ENCODE data around the gene ACSM3.

The ACSM3 gene

DNA sequence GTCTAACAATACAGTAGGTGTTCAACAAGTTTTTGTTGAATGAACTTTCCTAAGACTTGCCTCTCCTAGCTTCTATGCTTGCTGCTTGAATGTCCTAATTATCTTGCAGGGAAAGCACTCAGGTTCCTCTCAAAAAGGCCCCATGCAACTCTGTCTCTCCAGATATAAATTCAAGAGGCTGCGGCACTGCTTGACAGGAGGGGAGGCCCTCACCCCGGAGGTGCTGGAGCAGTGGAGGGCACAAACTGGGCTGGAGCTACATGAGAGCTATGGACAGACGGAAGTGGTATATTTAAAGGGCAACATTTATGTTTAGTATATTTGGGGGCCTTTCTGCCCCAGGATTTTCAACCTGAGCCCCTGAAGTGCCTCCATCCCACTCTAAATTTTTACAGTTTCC lies 36.6 kb upstream of the ACSM3 start:
- Histone ChIP-seq H3K4me1 (ENCODE audit: low read length) (no peaks in the 10 kb centered on the region), H3K36me3 (replicated peaks; ENCODE audit: insufficient read depth, low read length) (no peaks in the 10 kb centered on the region), H3K9ac (ENCODE audit: low read length) (no peak overlapping the region), H2AFZ (ENCODE audit: low read length) (no peak overlapping the region), H3K27me3 (replicated peaks; ENCODE audit: insufficient read depth, low read length) (no peaks in the 10 kb centered on the region), H3K4me3 (ENCODE audit: low read length) (no peak overlapping the region), H3K27ac (ENCODE audit: low read length) (no peak overlapping the region), H3K9me3 (replicated peaks; ENCODE audit: insufficient read depth, low read length) (no peaks in the 10 kb centered on the region), H3K9me2 (replicated peaks; ENCODE audit: insufficient read depth, low read length) (no peaks in the 10 kb centered on the region), H3K4me2 (ENCODE audit: low read depth, low read length) (no peak overlapping the region), H3K79me2 (ENCODE audit: low read length) (no peaks in the 10 kb centered on the region), H4K20me1 (ENCODE audit: insufficient read depth, low read length) (no peaks in the 10 kb centered on the region), H3F3A (ENCODE audit: insufficient read depth, low read length) (no peaks in the 10 kb centered on the region)
- DNase-seq, result no peak
- TF ChIP-seq EZH2phosphoT487 (IDR thresholded peaks at IDR 0.05; ENCODE audit: low read length), result no peak
- TF ChIP-seq CTCF (IDR thresholded peaks at IDR 0.05; ENCODE audit: low read length), result no peak
- TF ChIP-seq EZH2 (optimal IDR thresholded peaks at IDR 0.05; ENCODE audit: low read depth, low read length), result no peak

DNA sequence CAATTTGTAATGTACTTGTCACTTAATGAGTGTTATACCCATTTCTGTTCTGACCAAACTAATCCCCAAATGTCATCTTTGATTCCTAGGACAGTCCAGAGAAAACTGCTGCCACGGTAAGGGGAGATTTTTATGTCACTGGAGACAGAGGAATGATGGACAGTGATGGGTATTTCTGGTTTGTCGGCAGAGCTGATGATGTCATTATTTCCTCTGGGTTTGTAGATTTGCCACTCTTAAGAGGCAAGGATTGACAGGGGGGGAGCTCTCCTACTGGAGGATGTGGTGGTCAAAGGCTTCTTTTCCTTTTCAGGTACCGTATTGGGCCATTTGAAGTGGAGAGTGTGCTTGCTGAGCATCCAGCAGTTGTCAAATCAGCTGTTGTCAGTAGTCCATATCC lies 34.7 kb upstream of the ACSM3 start:
- H3K4me1 ChIP-seq (ENCODE audit: low read length), result no peaks in the 10 kb centered on the region

GRCh38 chr16:20734056-20734455 lies 29.8 kb upstream of the ACSM3 start:
- no peak overlapping the region for H3K4me2 ChIP-seq (ENCODE audit: low read depth, low read length)
- peaks cover 23% of the 10 kb centered on the region; the same call in 1 of the 2 replicates for H3K36me3 ChIP-seq (replicated peaks; ENCODE audit: insufficient read depth, low read length)
- H3K9me2 ChIP-seq (replicated peaks; ENCODE audit: insufficient read depth, low read length), result no peaks in the 10 kb centered on the region
- no peaks in the 10 kb centered on the region for H3K4me1 ChIP-seq (ENCODE audit: low read length)
- no peak overlapping the region for H3K4me3 ChIP-seq (ENCODE audit: low read length)
- no peak for DNase-seq
- H3K9ac ChIP-seq (ENCODE audit: low read length), result no peak overlapping the region
- no peaks in the 10 kb centered on the region for H3K9me3 ChIP-seq (replicated peaks; ENCODE audit: insufficient read depth, low read length)
- TF ChIP-seq CTCF (IDR thresholded peaks at IDR 0.05; ENCODE audit: low read length) (no peak), EZH2phosphoT487 (IDR thresholded peaks at IDR 0.05; ENCODE audit: low read length) (no peak), EZH2 (optimal IDR thresholded peaks at IDR 0.05; ENCODE audit: low read depth, low read length) (no peak)
- H3K27ac ChIP-seq (ENCODE audit: low read length), result no peak overlapping the region
- H2AFZ ChIP-seq (ENCODE audit: low read length), result no peak overlapping the region
- H3F3A ChIP-seq (ENCODE audit: insufficient read depth, low read length), result 0 out of 2 replicates have a peak, but pooled peaks cover 4% of the 10 kb centered on the region
- peaks cover 12% of the 10 kb centered on the region for H3K79me2 ChIP-seq (ENCODE audit: low read length)
- H4K20me1 ChIP-seq (ENCODE audit: insufficient read depth, low read length), result no peaks in the 10 kb centered on the region
- H3K27me3 ChIP-seq (replicated peaks; ENCODE audit: insufficient read depth, low read length), result no peaks in the 10 kb centered on the region

More for the DNA sequence above, 34.7 kb upstream of the ACSM3 start:
- Histone ChIP-seq H4K20me1 (ENCODE audit: insufficient read depth, low read length) (no peaks in the 10 kb centered on the region), H2AFZ (ENCODE audit: low read length) (no peak overlapping the region), H3F3A (ENCODE audit: insufficient read depth, low read length) (no peaks in the 10 kb centered on the region), H3K9ac (ENCODE audit: low read length) (no peak overlapping the region), H3K27me3 (replicated peaks; ENCODE audit: insufficient read depth, low read length) (no peaks in the 10 kb centered on the region), H3K9me3 (replicated peaks; ENCODE audit: insufficient read depth, low read length) (no peaks in the 10 kb centered on the region), H3K4me3 (ENCODE audit: low read length) (no peak overlapping the region), H3K9me2 (replicated peaks; ENCODE audit: insufficient read depth, low read length) (no peaks in the 10 kb centered on the region), H3K79me2 (ENCODE audit: low read length) (no peaks in the 10 kb centered on the region), H3K36me3 (replicated peaks; ENCODE audit: insufficient read depth, low read length) (no peaks in the 10 kb centered on the region), H3K27ac (ENCODE audit: low read length) (no peak overlapping the region), H3K4me2 (ENCODE audit: low read depth, low read length) (no peak overlapping the region)
- TF ChIP-seq CTCF (IDR thresholded peaks at IDR 0.05; ENCODE audit: low read length) (no peak), EZH2phosphoT487 (IDR thresholded peaks at IDR 0.05; ENCODE audit: low read length) (no peak), EZH2 (optimal IDR thresholded peaks at IDR 0.05; ENCODE audit: low read depth, low read length) (no peak)
- no peak for DNase-seq
